ENCODE data around the gene SLC26A1.

SLC26A1 gene

GRCh38 chr4:1023895-1024740 is 30.9 kb upstream of the SLC26A1 start:
- no peak for TF ChIP-seq CTCF (IDR thresholded peaks at IDR 0.05; ENCODE audit: insufficient read depth, low read length, missing control alignments)
- H3K4me3 ChIP-seq (ENCODE audit: low read depth, low read length), result no peak overlapping the region
- ChIA-PET POLR2A (no interaction called here), CTCF (interaction anchor here (0.7 kb wide), 1 partner anchor 20 kb away, joined by 3 read pairs; no protein-coding TSS in a partner anchor)
- DNase-seq (ENCODE audit: low read depth, low spot score), result no peak

- CTCF ChIA-PET, result interaction anchor here (0.7 kb wide), 2 partner anchors 13 to 21 kb away, joined by 3 read pairs; no protein-coding TSS in a partner anchor
- DNase-seq (ENCODE audit: low read depth, low spot score), result no peak
- no peak for TF ChIP-seq CTCF (IDR thresholded peaks at IDR 0.05; ENCODE audit: insufficient read depth, low read length, missing control alignments)
These were observed 30.0 kb upstream of the SLC26A1 start for GRCh38 chr4:1023075-1023640.

GRCh38 chr4:1022739-1023066 is 29.5 kb upstream of the SLC26A1 start:
- TF ChIP-seq CTCF (IDR thresholded peaks at IDR 0.05; ENCODE audit: insufficient read depth, low read length, missing control alignments), result no peak
- CTCF ChIA-PET, result interaction anchor here (0.7 kb wide), 1 partner anchor 12 kb away, joined by 3 read pairs; no protein-coding TSS in a partner anchor

More at GRCh38 chr4:1023075-1023640, 30.0 kb upstream of the SLC26A1 start:
- no peak overlapping the region for H3K4me3 ChIP-seq (ENCODE audit: low read depth, low read length)
- POLR2A ChIA-PET, result no interaction called here

GRCh38 chr4:1022051-1022738 is 29.0 kb upstream of the SLC26A1 start:
- TF ChIP-seq CTCF (IDR thresholded peaks at IDR 0.05; ENCODE audit: insufficient read depth, low read length, missing control alignments), result no peak
- ChIA-PET POLR2A (no interaction called here), CTCF (no interaction called here)
- DNase-seq (ENCODE audit: low read depth, low spot score), result no peak
- no peak overlapping the region for H3K4me3 ChIP-seq (ENCODE audit: low read depth, low read length)

More at GRCh38 chr4:1022739-1023066, 29.5 kb upstream of the SLC26A1 start:
- no peak for DNase-seq (ENCODE audit: low read depth, low spot score)
- no peak overlapping the region for H3K4me3 ChIP-seq (ENCODE audit: low read depth, low read length)
- POLR2A ChIA-PET, result no interaction called here

- no peak overlapping the region for H3K4me3 ChIP-seq (ENCODE audit: low read depth, low read length)
- ChIA-PET CTCF (no interaction called here), POLR2A (no interaction called here)
- no peak for DNase-seq (ENCODE audit: low read depth, low spot score)
- TF ChIP-seq CTCF (IDR thresholded peaks at IDR 0.05; ENCODE audit: insufficient read depth, low read length, missing control alignments), result no peak
These were observed 28.3 kb upstream of the SLC26A1 start for GRCh38 chr4:1021386-1022050.
